Measurements from ENCODE around the gene STMND1.

Gene STMND1

DNA sequence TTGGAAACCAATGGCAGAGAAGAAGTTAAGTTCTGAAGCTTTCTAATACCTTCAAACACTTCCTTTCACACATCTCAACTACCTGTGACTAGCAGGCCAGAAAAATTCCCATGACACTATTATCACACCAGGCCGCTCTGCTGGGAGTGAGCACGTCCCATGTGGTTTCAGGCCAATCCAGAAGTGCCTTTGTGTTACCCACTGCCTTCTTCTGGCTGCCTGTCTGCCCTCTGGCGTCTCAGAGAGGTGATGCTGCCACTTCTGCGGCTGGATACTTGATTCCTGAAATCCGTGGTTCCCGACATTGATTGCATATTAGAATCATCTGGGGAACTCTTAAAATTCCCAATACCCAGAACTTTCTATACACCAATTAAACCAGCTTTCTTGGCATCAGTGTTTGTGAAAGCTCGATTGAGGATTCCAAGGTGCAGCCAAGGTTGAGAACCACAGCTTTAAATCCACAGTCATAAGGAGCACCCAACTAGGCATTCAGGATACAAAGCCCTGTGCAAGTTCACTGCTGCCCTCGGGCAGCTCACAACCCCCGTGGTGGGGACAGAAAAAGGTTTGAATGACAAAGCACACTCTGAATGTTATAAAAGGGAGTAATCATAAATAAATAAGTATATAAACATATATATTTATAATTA is 65.6 kb downstream of the STMND1 start:
- no peak for DNase-seq

DNA sequence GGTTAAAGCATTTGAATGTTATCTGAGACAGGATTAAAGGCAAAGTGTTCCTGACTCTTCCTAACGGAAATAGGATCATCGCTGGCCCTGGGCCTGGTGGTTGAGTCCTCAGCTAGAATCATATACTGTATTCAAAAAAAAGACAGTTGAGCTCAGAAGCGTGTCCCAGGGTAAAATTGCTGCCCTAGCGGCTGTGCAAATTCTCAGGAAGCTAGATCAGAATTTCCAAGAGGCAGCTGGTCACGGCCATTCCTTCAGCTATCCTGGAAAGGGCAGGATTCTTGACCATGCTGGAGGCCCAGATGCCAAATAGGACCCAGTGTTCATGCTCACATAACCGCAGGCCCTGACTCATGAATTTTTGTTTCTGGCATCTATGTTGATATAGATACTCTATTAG is 67.4 kb downstream of the STMND1 start:
- DNase-seq = no peak

DNA sequence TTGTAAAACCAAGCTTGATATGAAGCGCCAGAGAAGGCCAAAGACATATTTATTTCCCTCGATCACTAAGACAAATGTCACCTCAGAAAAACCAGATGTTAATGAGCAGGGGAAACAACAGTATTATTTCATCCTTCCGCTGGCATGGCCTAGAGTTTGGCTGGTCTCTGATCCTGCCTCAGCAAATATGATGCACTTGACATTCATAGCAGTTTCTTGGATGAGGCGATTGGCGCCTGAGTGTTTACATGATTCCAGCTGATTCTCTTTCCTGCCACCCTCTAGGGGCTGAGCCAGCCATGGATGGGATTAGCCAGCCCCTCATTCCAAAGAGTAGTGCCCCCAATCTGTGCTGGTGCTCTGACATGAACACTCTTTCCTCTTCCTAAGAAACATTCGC is 67.9 kb downstream of the STMND1 start:
- DNase-seq = no peak

GRCh38 chr6:17172836-17173470 is 71.1 kb downstream of the STMND1 start:
- no peak for DNase-seq

DNA sequence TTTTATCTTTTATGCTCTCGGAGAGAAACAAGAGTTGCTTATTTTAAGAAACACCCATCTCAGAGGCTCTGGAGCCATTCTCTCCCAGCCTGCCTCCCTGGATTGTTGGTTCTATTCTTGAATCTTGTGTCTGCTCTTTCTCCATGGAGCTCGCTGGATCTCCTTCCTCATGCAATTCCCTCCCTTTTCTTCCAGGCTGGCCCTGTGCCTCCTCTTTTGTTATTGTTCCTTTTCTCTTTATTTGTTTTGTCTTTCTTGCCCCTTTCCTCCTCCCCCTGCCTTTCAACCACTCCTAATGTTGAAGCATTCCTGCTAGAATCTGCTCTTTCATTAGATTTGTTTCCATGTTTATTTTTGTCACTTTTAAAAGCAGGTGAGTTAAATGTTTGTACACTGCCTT is 76.5 kb downstream of the STMND1 start:
- DNase-seq = no peak

- no peak for DNase-seq
Observed at GRCh38 chr6:17178754-17179529, 77.1 kb downstream of the STMND1 start.

DNA sequence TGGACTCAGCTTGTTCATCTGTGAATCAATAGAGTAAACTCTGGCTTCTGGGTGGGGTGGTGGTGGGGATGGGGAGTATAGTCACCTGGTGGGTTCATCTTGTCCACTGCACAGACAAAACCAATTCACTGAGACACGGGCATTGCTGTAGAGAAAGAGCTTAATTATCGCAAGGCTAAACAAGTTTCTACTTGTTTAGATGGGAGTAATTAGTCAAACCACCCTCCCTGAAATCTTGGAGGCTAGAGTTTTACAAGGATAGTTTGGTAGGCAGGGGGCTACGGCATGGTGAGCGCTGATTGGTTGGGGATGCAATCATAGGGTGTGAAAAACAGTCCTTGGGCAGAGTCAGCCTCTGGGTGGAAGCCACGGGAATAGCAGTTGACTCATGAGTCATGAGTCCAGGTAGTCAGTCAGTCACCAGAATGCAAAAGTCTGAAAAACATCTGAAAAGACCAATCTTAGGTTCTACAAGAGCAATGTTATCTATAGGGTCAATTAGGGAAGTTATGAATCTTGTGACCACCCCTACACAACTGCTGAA is 77.8 kb downstream of the STMND1 start:
- DNase-seq = no peak
